Measurements from ENCODE around the gene EFHC2.

EFHC2 gene

GRCh38 chrX:44290718-44291117, 52.8 kb downstream of the EFHC2 start (continued):
- no peak for TF ChIP-seq ZNF747 (tag by site-specific recombination; IDR thresholded peaks at IDR 0.05)
- no peak for TF ChIP-seq SALL2 (tag by site-specific recombination; IDR thresholded peaks at IDR 0.05; ENCODE audit: borderline replicate concordance)
- no peak for TF ChIP-seq ZEB2 (tag by site-specific recombination; IDR thresholded peaks at IDR 0.05)

- ChIA-PET POLR2A (no interaction called here), CTCF (interaction anchor here (0.7 kb wide), 1 partner anchor 88 kb away, joined by 3 read pairs; no protein-coding TSS in a partner anchor)
- Histone ChIP-seq H3K27ac (ENCODE audit: extremely low read depth, low read depth, low read length) (no peak overlapping the region), H3K36me3 (ENCODE audit: control insufficient read depth in 2 of 2, insufficient read depth in 1 of 2, low read length in 2 of 2) (no peaks in the 10 kb centered on the region), H3K4me3 (ENCODE audit: low read depth, low read length) (no peak overlapping the region), H3K9me3 (ENCODE audit: control insufficient read depth, insufficient read depth, low read depth, low read length) (no peaks in the 10 kb centered on the region), H3K4me1 (ENCODE audit: control insufficient read depth, insufficient read depth, low read length) (no peaks in the 10 kb centered on the region)
- TF ChIP-seq ZNF394 (tag by site-specific recombination; IDR thresholded peaks at IDR 0.05; ENCODE audit: borderline replicate concordance) (no peak), ZBTB6 (tag by site-specific recombination; IDR thresholded peaks at IDR 0.05) (no peak), SCRT2 (tag by site-specific recombination; IDR thresholded peaks at IDR 0.05) (no peak), ZNF280D (tag by site-specific recombination; IDR thresholded peaks at IDR 0.05) (no peak), ZNF121 (tag by site-specific recombination; IDR thresholded peaks at IDR 0.05) (no peak), ZNF426 (tag by site-specific recombination; IDR thresholded peaks at IDR 0.05) (no peak), ZBTB20 (tag by site-specific recombination; IDR thresholded peaks at IDR 0.05) (no peak), OVOL3 (tag by site-specific recombination; IDR thresholded peaks at IDR 0.05) (no peak), ZNF549 (tag by site-specific recombination; IDR thresholded peaks at IDR 0.05) (no peak), EGR2 (tag by site-specific recombination; IDR thresholded peaks at IDR 0.05; ENCODE audit: low read depth) (no peak), ZNF354C (tag by site-specific recombination; IDR thresholded peaks at IDR 0.05; ENCODE audit: borderline replicate concordance, low read depth) (no peak), ZNF211 (tag by site-specific recombination; IDR thresholded peaks at IDR 0.05; ENCODE audit: low read depth) (no peak), ZFP3 (tag by site-specific recombination; IDR thresholded peaks at IDR 0.05; ENCODE audit: low read depth) (no peak), TSHZ1 (tag by site-specific recombination; IDR thresholded peaks at IDR 0.05; ENCODE audit: borderline replicate concordance) (no peak), ZNF785 (tag by site-specific recombination; IDR thresholded peaks at IDR 0.05) (no peak), KLF7 (tag by site-specific recombination; IDR thresholded peaks at IDR 0.05; ENCODE audit: borderline replicate concordance) (no peak), SCRT1 (tag by site-specific recombination; IDR thresholded peaks at IDR 0.05; ENCODE audit: borderline replicate concordance) (no peak), RBAK (tag by site-specific recombination; IDR thresholded peaks at IDR 0.05) (no peak), ZBTB48 (tag by site-specific recombination; IDR thresholded peaks at IDR 0.05) (no peak), ZNF112 (tag by site-specific recombination; IDR thresholded peaks at IDR 0.05) (no peak)
Observed at GRCh38 chrX:44282753-44283152, 60.7 kb downstream of the EFHC2 start.

Measured in HEK293 (cell line).